Cardiac fibroblast (primary cell): ENCODE results near the gene THTPA.
A peak's percentile ranks its signal among the peaks of the same experiment; 100 is the strongest.

Experiments used
- DNase-seq, 2 donors: peaks; one replicate each; pipeline versions ENCODE4 v3.0.0 to v3.0.0-alpha.2; 2010; ENCODE audit warnings: low read depth in 2 of 2
- H3K4me3 ChIP-seq, 2 donors: replicated peaks in 1 of 2; 1 replicate in 1 of 2; 2 replicates in 1 of 2; pipeline ENCODE4 v1.5.1; 2011; ENCODE audit warnings: low read depth in 2 of 2, low read length in 2 of 2, mild to moderate bottlenecking in 2 of 2, moderate library complexity in 1 of 2
- TF ChIP-seq, protein P1 (sequence below): IDR thresholded peaks from one replicate; pipeline ENCODE4 v1.5.1; 2011; ENCODE audit warnings: low read depth, mild to moderate bottlenecking, low read length, inconsistent platforms

The THTPA gene

GRCh38 chr14:23561259-23561658 lies 5.2 kb downstream of the THTPA start:
- no peak overlapping the region for H3K4me3 ChIP-seq

DNA sequence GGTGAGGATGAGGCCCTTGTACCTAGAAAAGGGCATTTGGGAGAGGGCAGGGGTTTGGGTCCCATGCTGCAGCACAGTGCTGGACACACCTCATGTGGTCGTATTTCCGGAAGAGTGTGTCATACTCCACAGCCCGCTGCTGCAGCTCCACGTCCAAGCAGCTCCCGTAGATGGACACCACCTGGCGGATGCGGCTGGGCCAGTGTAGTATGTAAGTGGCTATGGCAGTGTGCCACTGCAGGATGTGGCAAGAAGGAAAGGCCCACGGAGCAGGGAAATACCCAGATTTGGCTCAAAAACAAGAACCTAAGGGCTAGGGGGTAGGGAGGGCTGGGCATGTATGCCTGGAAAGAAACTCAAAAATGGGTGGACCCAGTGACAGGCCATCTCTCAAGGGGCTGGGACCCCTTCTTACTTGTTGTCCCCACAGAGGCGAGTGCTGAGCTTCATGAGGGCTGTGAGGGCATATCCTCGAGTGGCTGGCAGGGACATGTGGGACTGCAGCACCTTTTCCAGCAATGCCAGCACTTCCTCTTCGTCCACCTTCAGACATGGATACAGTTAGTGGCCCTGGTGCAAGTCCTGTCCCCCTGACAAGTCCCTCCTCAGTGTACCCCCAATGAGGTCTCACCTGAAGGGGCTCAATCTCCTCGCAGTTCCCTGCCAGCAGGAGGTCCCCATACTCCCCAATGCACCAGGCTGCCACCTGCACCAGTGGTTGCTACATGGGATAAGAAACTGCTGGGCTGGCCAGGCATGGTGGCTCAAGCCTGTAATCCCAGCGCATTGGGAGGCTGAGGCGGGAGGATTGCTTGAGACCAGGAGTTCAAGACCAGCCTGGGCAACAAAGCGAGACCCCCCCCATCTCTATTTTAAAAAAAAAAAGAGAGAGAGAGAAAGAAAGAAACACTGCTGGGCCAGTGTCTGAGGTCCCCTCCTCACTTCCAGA lies 6.1 kb downstream of the THTPA start:
- H3K4me3 ChIP-seq, result no peak overlapping the region
- TF ChIP-seq, protein P1, sequence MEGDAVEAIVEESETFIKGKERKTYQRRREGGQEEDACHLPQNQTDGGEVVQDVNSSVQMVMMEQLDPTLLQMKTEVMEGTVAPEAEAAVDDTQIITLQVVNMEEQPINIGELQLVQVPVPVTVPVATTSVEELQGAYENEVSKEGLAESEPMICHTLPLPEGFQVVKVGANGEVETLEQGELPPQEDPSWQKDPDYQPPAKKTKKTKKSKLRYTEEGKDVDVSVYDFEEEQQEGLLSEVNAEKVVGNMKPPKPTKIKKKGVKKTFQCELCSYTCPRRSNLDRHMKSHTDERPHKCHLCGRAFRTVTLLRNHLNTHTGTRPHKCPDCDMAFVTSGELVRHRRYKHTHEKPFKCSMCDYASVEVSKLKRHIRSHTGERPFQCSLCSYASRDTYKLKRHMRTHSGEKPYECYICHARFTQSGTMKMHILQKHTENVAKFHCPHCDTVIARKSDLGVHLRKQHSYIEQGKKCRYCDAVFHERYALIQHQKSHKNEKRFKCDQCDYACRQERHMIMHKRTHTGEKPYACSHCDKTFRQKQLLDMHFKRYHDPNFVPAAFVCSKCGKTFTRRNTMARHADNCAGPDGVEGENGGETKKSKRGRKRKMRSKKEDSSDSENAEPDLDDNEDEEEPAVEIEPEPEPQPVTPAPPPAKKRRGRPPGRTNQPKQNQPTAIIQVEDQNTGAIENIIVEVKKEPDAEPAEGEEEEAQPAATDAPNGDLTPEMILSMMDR, result no peak
- peak; percentile 52 to 84 for DNase-seq

More at GRCh38 chr14:23561259-23561658, 5.2 kb downstream of the THTPA start:
- TF ChIP-seq, protein P1, result no peak
- DNase-seq, result no peak

GRCh38 chr14:23562822-23563472 lies 6.9 kb downstream of the THTPA start:
- peak; percentile 61 to 79 for DNase-seq
- TF ChIP-seq, protein P1, result peak; percentile 92

GRCh38 chr14:23563473-23564180 lies 7.6 kb downstream of the THTPA start:
- no peak for DNase-seq
- TF ChIP-seq, protein P1, result no peak
- H3K4me3 ChIP-seq, result no peak overlapping the region

More at GRCh38 chr14:23562822-23563472, 6.9 kb downstream of the THTPA start:
- H3K4me3 ChIP-seq, result no peak overlapping the region

GRCh38 chr14:23564181-23564812 lies 8.2 kb downstream of the THTPA start:
- no peak for DNase-seq
- H3K4me3 ChIP-seq, result no peak overlapping the region
- TF ChIP-seq, protein P1, result no peak

- no peak overlapping the region for H3K4me3 ChIP-seq
- TF ChIP-seq, protein P1, result no peak
- DNase-seq, result no peak
Observed at GRCh38 chr14:23564876-23565275, 8.8 kb downstream of the THTPA start.
